ENCODE data around the gene CRLF3. TPM values are rescaled to one million over a fixed set of nuclear protein-coding genes. Genes with fewer than 3 reads are reported as not detected.

Gene CRLF3
- total and polyA plus RNA-seq, 2 donors (not counting 1 experiment from before 2014, with no cell fraction given) = 12.6 to 16.7 TPM

- Histone ChIP-seq H3K9ac (ENCODE audit: insufficient read depth, low read length) (no peak overlapping the region), H2AFZ (ENCODE audit: low read length) (no peak overlapping the region), H3K27ac (ENCODE audit: insufficient read depth, low read length) (no peak overlapping the region), H3K27me3 (ENCODE audit: control insufficient read depth, insufficient read depth, low read length) (no peaks in the 10 kb centered on the region), H3K4me2 (ENCODE audit: extremely low read depth, insufficient read depth, low read length) (no peak overlapping the region), H4K20me1 (ENCODE audit: control insufficient read depth, extremely low read depth, insufficient read depth, low read length) (no peaks in the 10 kb centered on the region), H3K36me3 (ENCODE audit: control insufficient read depth, insufficient read depth, low read length) (peaks cover 2% of the 10 kb centered on the region), H3K4me1 (ENCODE audit: control insufficient read depth, extremely low read depth, insufficient read depth, low read length) (no peaks in the 10 kb centered on the region), H3K79me2 (ENCODE audit: control insufficient read depth, insufficient read depth, low read length) (no peaks in the 10 kb centered on the region), H3K4me3 (replicated peaks in 1 of 4; ENCODE audit: control extremely low read depth in 1 of 4, insufficient read depth in 1 of 4, low read depth in 3 of 4, low read length in 4 of 4) (no peak overlapping the region), H3K9me3 (ENCODE audit: control insufficient read depth, insufficient read depth, low read depth, low read length) (no peaks in the 10 kb centered on the region)
- TF ChIP-seq EZH2 (IDR thresholded peaks at IDR 0.05; ENCODE audit: low read length, missing control alignments) (no peak), CTCF (conservative IDR thresholded peaks at IDR 0.05 in 1 of 2, IDR thresholded peaks at IDR 0.05 in 1 of 2; ENCODE audit: low read depth in 1 of 2, low read length in 2 of 2) (no peak)
- no peak for DNase-seq (ENCODE audit: low read depth in 2 of 2)
Observed at GRCh38 chr17:30801671-30802070, 22.8 kb downstream of the CRLF3 start.

- Histone ChIP-seq H4K20me1 (ENCODE audit: control insufficient read depth, extremely low read depth, insufficient read depth, low read length) (no peaks in the 10 kb centered on the region), H3K79me2 (ENCODE audit: control insufficient read depth, insufficient read depth, low read length) (no peaks in the 10 kb centered on the region), H2AFZ (ENCODE audit: low read length) (no peak overlapping the region), H3K9ac (ENCODE audit: insufficient read depth, low read length) (no peak overlapping the region), H3K27ac (ENCODE audit: insufficient read depth, low read length) (no peak overlapping the region), H3K4me2 (ENCODE audit: extremely low read depth, insufficient read depth, low read length) (no peak overlapping the region), H3K36me3 (ENCODE audit: control insufficient read depth, insufficient read depth, low read length) (peaks cover 7% of the 10 kb centered on the region), H3K9me3 (ENCODE audit: control insufficient read depth, insufficient read depth, low read depth, low read length) (no peaks in the 10 kb centered on the region), H3K27me3 (ENCODE audit: control insufficient read depth, insufficient read depth, low read length) (no peaks in the 10 kb centered on the region), H3K4me1 (ENCODE audit: control insufficient read depth, extremely low read depth, insufficient read depth, low read length) (no peaks in the 10 kb centered on the region), H3K4me3 (replicated peaks in 1 of 4; ENCODE audit: control extremely low read depth in 1 of 4, insufficient read depth in 1 of 4, low read depth in 3 of 4, low read length in 4 of 4) (no peak overlapping the region)
- DNase-seq (ENCODE audit: low read depth in 2 of 2) = no peak
- TF ChIP-seq EZH2 (IDR thresholded peaks at IDR 0.05; ENCODE audit: low read length, missing control alignments) = no peak
- no peak for TF ChIP-seq CTCF (conservative IDR thresholded peaks at IDR 0.05 in 1 of 2, IDR thresholded peaks at IDR 0.05 in 1 of 2; ENCODE audit: low read depth in 1 of 2, low read length in 2 of 2)
Observed at GRCh38 chr17:30796016-30796415, 28.5 kb downstream of the CRLF3 start.

- no peak for DNase-seq (ENCODE audit: low read depth in 2 of 2)
Observed at GRCh38 chr17:30794372-30794771, 30.1 kb downstream of the CRLF3 start.

More at GRCh38 chr17:30794372-30794771, 30.1 kb downstream of the CRLF3 start:
- H3K27me3 ChIP-seq (ENCODE audit: control insufficient read depth, insufficient read depth, low read length) = no peaks in the 10 kb centered on the region
- H3K27ac ChIP-seq (ENCODE audit: insufficient read depth, low read length) = no peak overlapping the region
- H4K20me1 ChIP-seq (ENCODE audit: control insufficient read depth, extremely low read depth, insufficient read depth, low read length) = no peaks in the 10 kb centered on the region
- H3K4me3 ChIP-seq (replicated peaks in 1 of 4; ENCODE audit: control extremely low read depth in 1 of 4, insufficient read depth in 1 of 4, low read depth in 3 of 4, low read length in 4 of 4) = no peak overlapping the region
- H3K79me2 ChIP-seq (ENCODE audit: control insufficient read depth, insufficient read depth, low read length) = no peaks in the 10 kb centered on the region
- no peak for TF ChIP-seq EZH2 (IDR thresholded peaks at IDR 0.05; ENCODE audit: low read length, missing control alignments)
- TF ChIP-seq CTCF (conservative IDR thresholded peaks at IDR 0.05 in 1 of 2, IDR thresholded peaks at IDR 0.05 in 1 of 2; ENCODE audit: low read depth in 1 of 2, low read length in 2 of 2) = no peak
- no peaks in the 10 kb centered on the region for H3K9me3 ChIP-seq (ENCODE audit: control insufficient read depth, insufficient read depth, low read depth, low read length)
- peaks cover 5% of the 10 kb centered on the region for H3K36me3 ChIP-seq (ENCODE audit: control insufficient read depth, insufficient read depth, low read length)
- no peaks in the 10 kb centered on the region for H3K4me1 ChIP-seq (ENCODE audit: control insufficient read depth, extremely low read depth, insufficient read depth, low read length)
- no peak overlapping the region for H2AFZ ChIP-seq (ENCODE audit: low read length)
- H3K4me2 ChIP-seq (ENCODE audit: extremely low read depth, insufficient read depth, low read length) = no peak overlapping the region
- no peak overlapping the region for H3K9ac ChIP-seq (ENCODE audit: insufficient read depth, low read length)

All from fibroblast of lung (primary cell).